HEK293T (cell line): Measurements from ENCODE around the gene SVIL.

ENCODE experiments used
- BHLHE40 ChIP-seq: fragments of 450-650 bp; IDR thresholded peaks from 2 replicates; pipeline ENCODE4 v1.6.1; 2016; ENCODE audit warnings: mild to moderate bottlenecking, moderate library complexity, borderline replicate concordance
- ELF4 ChIP-seq: fragments of 450-650 bp; IDR thresholded peaks from 2 replicates; pipeline ENCODE4 v1.6.1; 2017; ENCODE audit warnings: antibody characterized with exemption
- FOXA1 ChIP-seq: fragments of 450-650 bp; IDR thresholded peaks from 2 replicates; pipeline ENCODE4 v1.6.1; 2016; ENCODE audit warnings: mild to moderate bottlenecking
- FOXK2 ChIP-seq: fragments of 450-650 bp; IDR thresholded peaks from 2 replicates; pipeline ENCODE4 v1.6.1; 2016; ENCODE audit warnings: mild to moderate bottlenecking
- FOXM1 ChIP-seq: fragments of 450-650 bp; IDR thresholded peaks from 2 replicates; pipeline ENCODE4 v1.6.1; 2017; ENCODE audit warnings: mild to moderate bottlenecking, borderline replicate concordance
- HDGF ChIP-seq: fragments of 450-650 bp; IDR thresholded peaks from 2 replicates; pipeline ENCODE4 v1.6.1; 2017; ENCODE audit warnings: antibody characterized with exemption, borderline replicate concordance
- L3MBTL2 ChIP-seq: fragments of 450-650 bp; conservative IDR thresholded peaks from 2 replicates; pipeline ENCODE4 v1.6.1; 2016; ENCODE audit warnings: mild to moderate bottlenecking
- LEF1 ChIP-seq: fragments of 450-650 bp; IDR thresholded peaks from 2 replicates; pipeline ENCODE4 v1.6.1; 2017; ENCODE audit warnings: mild to moderate bottlenecking, borderline replicate concordance
- NFRKB ChIP-seq: fragments of 450-650 bp; IDR thresholded peaks from 2 replicates; pipeline ENCODE4 v1.6.1; 2016; ENCODE audit warnings: mild to moderate bottlenecking, moderate library complexity
- SP1 ChIP-seq: fragments of 450-650 bp; IDR thresholded peaks from 2 replicates; pipeline ENCODE4 v1.6.1; 2017
- SUZ12 ChIP-seq: fragments of 450-650 bp; IDR thresholded peaks from 2 replicates; pipeline ENCODE4 v1.6.1; 2016; ENCODE audit warnings: mild to moderate bottlenecking
- TARDBP ChIP-seq: fragments of 450-650 bp; IDR thresholded peaks from 2 replicates; pipeline ENCODE4 v1.6.1; 2016
- ZNF384 ChIP-seq: fragments of 450-650 bp; IDR thresholded peaks from 2 replicates; pipeline ENCODE4 v1.6.1; 2016

GRCh38 chr10:29588629-29589421 lies 45.9 kb downstream of the SVIL start:
- TF ChIP-seq ELF4: no peak
- no peak for TF ChIP-seq SUZ12
- no peak for TF ChIP-seq FOXM1
- TF ChIP-seq L3MBTL2: no peak
- no peak for TF ChIP-seq FOXK2
- TF ChIP-seq FOXA1: no peak
- TF ChIP-seq TARDBP: no peak
- no peak for TF ChIP-seq SP1
- no peak for TF ChIP-seq BHLHE40
- TF ChIP-seq ZNF384: no peak
- TF ChIP-seq HDGF: no peak
- TF ChIP-seq LEF1: no peak
- TF ChIP-seq NFRKB: no peak
